GM23338 (cell line): ENCODE data around the gene ATP23.

Experiments used
- CREB1 ChIP-seq: fragments of 250-450 bp; sonication (Bioruptor Pico); IDR thresholded peaks from 2 replicates; pipeline ENCODE4 v1.5.0; 2020; ENCODE audit warnings: low read depth, mild to moderate bottlenecking, moderate library complexity
- EZH2 ChIP-seq: fragments of 200-600 bp; sonication (generic); IDR thresholded peaks from one replicate; pipeline ENCODE4 v1.8.0; 2017; ENCODE audit warnings: antibody characterized with exemption, mild to moderate bottlenecking, low read depth; ENCODE audit not compliant: unreplicated experiment
- EZH2phosphoT487 ChIP-seq: fragments of 200-600 bp; sonication (generic); IDR thresholded peaks from one replicate; pipeline ENCODE4 v1.8.1; 2018; ENCODE audit warnings: antibody characterized with exemption; ENCODE audit not compliant: unreplicated experiment
- JUNB ChIP-seq: IDR thresholded peaks from one replicate; pipeline ENCODE4 v1.6.1; 2016; ENCODE audit warnings: antibody characterized with exemption; ENCODE audit not compliant: unreplicated experiment
- NANOG ChIP-seq: IDR thresholded peaks from 2 replicates; pipeline ENCODE4 v1.6.1; 2016; ENCODE audit warnings: antibody characterized with exemption, borderline replicate concordance
- POLR2AphosphoS5 ChIP-seq: IDR thresholded peaks from 2 replicates; pipeline ENCODE4 v1.6.1; 2016; ENCODE audit warnings: antibody characterized with exemption, low read depth
- REST ChIP-seq: IDR thresholded peaks from one replicate; pipeline ENCODE4 v1.6.1; 2018; ENCODE audit warnings: antibody characterized with exemption; ENCODE audit not compliant: unreplicated experiment
- STAT1 ChIP-seq: IDR thresholded peaks from one replicate; pipeline ENCODE4 v1.6.1; 2016; ENCODE audit warnings: antibody characterized with exemption; ENCODE audit not compliant: unreplicated experiment
- ZNF114 ChIP-seq: fragments of 250-450 bp; sonication (Bioruptor Pico); IDR thresholded peaks from 2 replicates; pipeline ENCODE4 v1.5.0; 2020; ENCODE audit warnings: mild to moderate bottlenecking, moderate library complexity
- ZNF331 ChIP-seq: fragments of 250-450 bp; sonication (Bioruptor Pico); IDR thresholded peaks from 2 replicates; pipeline ENCODE4 v1.5.0; 2020; ENCODE audit warnings: low read depth, mild to moderate bottlenecking, moderate library complexity
- ZNF462 ChIP-seq: fragments of 250-450 bp; sonication (Bioruptor Pico); IDR thresholded peaks from 2 replicates; pipeline ENCODE4 v1.5.0; 2020; ENCODE audit warnings: mild to moderate bottlenecking, moderate library complexity
- TF ChIP-seq, protein P1 (sequence below), 2 experiments: fragments of 200-600 bp in 1 of 2; sonication (generic) in 1 of 2; conservative IDR thresholded peaks; 2 replicates each; pipeline versions ENCODE4 v1.5.1 to v1.6.1; 2016 to 2017; ENCODE audit warnings: antibody characterized with exemption in 2 of 2, low read depth in 2 of 2, mild to moderate bottlenecking in 2 of 2, moderate library complexity in 1 of 2

DNA sequence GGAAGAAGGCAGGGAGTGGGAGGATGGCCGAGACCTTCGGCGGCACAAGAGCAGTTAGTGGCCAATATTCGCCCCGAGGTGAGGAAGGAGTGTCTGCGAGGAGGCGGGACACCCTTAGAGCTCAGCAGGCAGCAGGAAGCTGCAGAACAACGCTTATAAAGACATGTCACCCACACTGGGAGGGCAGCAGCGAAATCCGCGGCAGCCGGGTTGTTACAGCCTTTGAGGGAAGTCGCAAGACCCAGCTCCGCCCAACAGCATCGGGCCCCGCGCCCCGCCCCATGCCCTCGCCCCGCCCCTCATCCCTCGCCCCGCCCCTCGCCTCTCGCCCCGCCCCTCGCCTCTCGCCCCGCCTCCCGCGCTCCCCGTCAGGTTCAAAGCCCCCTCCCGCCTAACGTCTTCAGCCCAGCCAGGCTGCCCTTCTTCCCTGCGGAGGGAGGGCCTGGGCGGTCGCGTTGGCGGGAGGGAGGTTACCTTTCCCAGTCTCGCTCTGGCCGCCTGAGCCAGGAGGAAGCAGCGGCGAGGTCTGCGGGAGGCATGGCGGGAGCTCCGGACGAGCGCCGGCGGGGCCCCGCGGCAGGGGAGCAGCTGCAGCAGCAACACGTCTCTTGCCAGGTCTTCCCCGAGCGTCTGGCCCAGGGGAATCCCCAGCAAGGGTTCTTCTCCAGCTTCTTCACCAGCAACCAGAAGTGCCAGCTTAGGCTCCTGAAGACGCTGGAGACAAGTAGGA is at the start of gene ATP23:
- TF ChIP-seq, protein P1, sequence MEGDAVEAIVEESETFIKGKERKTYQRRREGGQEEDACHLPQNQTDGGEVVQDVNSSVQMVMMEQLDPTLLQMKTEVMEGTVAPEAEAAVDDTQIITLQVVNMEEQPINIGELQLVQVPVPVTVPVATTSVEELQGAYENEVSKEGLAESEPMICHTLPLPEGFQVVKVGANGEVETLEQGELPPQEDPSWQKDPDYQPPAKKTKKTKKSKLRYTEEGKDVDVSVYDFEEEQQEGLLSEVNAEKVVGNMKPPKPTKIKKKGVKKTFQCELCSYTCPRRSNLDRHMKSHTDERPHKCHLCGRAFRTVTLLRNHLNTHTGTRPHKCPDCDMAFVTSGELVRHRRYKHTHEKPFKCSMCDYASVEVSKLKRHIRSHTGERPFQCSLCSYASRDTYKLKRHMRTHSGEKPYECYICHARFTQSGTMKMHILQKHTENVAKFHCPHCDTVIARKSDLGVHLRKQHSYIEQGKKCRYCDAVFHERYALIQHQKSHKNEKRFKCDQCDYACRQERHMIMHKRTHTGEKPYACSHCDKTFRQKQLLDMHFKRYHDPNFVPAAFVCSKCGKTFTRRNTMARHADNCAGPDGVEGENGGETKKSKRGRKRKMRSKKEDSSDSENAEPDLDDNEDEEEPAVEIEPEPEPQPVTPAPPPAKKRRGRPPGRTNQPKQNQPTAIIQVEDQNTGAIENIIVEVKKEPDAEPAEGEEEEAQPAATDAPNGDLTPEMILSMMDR (conservative IDR thresholded peaks at IDR 0.05; ENCODE audit: low read depth in 2 of 2), result no peak
- no peak for TF ChIP-seq EZH2phosphoT487
- TF ChIP-seq REST, result no peak
- 0 out of 2 replicates have a peak, but pooled peaks have one; percentile 5 for TF ChIP-seq CREB1 (CRISPR knock-in tag)
- TF ChIP-seq POLR2AphosphoS5, result peak; percentile 98
- TF ChIP-seq ZNF114 (CRISPR knock-in tag), result peak; percentile 88; the same call in 1 of the 2 replicates
- 0 out of 2 replicates have a peak, but pooled peaks have one; percentile 30 for TF ChIP-seq ZNF462
- TF ChIP-seq EZH2, result no peak
- no peak for TF ChIP-seq JUNB
- no peak for TF ChIP-seq NANOG
- no peak for TF ChIP-seq STAT1
- TF ChIP-seq ZNF331 (CRISPR knock-in tag), result no peak
